GM21717 (cell line): ENCODE results near the gene NFS1.
"Not testable (repeated sequence)": the region's sequence is repeated elsewhere in the genome, so short reads cannot be mapped to it uniquely, and the experiment has no call there.

Experiments
- ATAC-seq: cut with Tn5 transposase; IDR thresholded peaks from one replicate; pipeline ENCODE4 v1.9.1; 2021; ENCODE audit warnings: mild to moderate bottlenecking, moderate library complexity; ENCODE audit not compliant: unreplicated experiment

The NFS1 gene

DNA sequence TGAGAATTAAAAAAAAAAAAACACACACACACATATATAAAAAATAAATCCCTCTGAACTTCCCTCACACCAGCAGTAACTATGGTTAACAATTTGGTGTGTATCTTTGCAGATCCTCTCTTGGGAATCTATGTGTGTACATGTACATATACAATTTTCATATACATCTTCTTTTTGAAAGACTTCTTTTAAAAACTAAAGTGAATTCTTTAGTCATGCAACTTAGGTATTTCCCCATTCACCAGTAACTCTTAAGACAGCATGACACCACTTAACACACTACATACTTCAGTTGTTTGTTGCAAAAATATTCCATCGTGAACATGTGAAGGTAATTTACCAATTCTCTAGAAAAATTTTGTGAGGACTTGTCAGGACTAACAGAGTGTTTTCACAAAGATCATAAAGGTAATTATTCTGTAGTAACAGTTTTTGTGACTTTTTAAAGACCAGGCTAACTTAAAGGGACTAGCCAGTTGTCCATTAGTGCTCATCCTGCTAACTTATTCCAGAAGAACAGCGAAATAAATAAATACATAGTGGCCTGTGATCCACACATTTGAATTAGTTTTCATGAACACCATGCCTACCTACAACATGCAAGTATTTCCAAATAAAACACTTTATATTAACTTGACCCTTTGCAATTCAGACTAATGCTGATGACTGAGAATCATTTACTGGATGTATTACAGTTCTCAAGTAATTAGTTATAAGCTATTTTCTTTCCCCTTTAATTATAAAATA, 30.9 kb upstream of the NFS1 start:
- ATAC-seq = no peak

DNA sequence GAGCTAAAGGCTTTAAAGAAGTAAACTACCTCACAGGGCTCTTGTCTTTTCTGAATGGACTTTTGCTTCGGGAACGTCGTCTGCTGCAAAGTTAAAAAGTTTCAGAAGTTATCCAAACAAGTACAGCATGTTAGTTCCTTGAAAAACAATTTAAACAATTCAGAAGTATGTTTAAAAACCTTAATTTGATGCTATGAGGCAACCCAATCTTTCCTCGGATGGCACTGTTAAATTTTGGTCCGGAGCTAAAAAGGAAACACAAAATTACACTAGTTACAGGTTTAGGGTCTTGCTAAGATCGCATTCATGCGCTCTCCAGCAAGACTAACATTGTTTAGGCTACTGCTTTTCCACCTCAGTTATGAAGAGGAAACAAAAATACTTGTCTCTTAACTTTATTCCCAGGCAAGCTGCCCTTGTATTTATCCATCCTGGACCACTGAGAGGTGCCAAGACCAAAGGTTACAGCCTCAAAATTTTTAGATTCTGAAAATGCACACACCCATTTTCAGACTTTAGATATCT, 30.2 kb upstream of the NFS1 start:
- ATAC-seq = no peak

DNA sequence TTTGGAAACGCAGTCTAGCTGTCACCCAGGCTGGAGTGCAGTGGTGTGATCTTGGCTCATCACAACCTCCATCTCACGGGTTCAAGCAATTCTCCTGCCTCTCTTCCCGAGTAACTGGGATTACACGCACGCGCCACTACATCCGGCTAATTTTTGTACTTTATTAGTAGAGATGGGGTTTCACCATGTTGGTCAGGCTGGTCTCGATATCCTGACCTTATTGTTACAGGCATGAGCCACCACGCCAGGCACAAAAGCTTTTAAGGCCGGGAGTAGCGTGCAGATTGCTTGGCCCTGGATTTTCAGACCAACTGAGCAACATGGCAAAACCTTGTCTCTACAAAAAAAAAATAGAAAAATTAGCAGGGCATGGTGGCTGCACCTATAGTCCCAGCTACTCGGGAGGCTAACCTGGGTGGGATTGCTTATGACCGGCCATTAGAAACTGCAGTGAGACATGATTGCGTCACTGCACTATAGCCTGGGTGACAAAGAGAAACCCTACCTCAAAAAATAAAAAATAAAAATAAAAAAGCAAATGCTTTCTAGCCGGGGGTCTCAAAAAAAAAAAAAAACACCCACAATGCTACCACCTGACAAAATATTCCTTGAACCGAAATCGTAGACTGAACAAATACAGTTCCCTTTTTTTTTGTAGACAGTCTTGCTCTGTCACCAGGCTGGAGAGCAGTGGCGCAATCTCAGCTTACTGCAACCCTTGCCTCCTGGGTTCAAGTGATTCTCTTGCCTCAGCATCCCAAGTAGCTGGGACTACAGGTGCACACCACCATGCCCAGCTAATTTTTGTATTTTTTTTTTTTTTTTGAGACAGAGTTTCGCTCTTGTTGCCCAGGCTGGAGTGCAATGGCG, 27.9 kb upstream of the NFS1 start:
- no peak for ATAC-seq

DNA sequence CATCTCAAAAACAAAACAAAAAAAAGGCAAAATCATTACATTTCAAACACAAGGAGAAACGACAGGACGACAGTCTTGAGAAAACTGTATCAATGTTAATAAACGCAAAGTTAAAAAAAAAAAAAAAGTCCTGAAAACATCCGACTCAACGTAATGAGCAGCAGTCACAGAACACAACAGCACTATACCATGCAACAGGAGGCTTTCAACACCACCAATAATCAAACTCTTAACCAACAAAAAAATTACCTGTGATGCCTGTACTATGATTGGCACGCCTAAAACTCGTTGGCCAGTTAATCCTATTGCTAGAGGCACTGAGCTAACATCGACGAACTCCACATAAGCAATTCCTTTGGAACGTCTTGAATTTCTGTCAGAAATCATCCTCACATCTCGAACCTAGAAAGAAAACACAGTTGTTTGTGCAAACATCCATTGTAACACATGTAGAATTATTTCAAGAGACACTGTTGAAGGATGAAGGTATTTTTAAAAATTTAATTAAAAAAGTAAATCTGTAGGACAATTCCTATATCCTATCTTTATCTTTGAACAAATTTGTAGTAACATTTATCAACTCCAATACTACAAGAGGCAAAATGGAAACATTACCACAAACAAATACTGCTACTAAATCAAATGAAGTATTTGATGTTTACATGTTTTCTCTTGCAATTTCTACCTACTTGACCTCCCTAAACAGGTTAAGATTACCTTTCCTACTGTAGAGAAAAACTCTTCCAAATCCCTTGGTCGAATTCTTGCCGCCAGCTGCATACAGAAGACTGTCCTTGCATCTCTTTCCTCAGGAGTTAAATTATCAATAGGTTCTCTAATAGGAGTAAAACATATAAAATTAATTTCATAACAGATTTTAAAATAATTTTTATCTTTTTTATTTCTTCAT, 25.4 kb upstream of the NFS1 start:
- no peak for ATAC-seq

DNA sequence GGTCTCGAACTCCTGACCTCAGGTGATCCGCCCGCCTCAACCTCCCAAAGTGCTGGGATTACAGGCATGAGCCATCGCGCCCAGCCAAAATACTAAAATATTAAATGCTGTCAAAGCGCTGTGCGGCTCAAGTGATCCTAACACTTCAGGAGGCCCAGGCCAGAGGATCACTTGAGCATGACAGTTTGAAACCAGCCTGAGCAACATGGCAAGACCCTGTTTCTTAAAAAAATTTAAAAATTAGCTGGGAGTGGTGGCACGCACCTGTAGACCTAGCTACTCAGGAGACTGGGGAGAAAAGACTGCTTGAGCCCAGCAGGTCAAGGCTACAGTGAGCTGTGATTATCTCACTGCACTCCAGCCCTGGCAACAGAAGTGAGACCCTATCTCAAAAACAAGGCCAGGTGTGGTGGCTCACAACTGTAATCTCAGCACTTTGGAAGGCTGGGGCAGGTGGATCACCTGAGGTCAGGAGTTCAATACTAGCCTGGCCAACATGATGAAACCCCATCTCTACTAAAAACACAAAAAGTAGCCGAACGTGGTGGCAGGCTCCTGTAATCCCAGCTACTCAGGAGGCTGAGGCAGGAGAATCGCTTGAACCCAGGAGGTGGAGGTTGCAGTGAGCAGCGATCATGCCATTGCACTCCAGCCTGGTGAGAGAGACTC, 24.6 kb upstream of the NFS1 start:
- not testable (repeated sequence) for ATAC-seq

DNA sequence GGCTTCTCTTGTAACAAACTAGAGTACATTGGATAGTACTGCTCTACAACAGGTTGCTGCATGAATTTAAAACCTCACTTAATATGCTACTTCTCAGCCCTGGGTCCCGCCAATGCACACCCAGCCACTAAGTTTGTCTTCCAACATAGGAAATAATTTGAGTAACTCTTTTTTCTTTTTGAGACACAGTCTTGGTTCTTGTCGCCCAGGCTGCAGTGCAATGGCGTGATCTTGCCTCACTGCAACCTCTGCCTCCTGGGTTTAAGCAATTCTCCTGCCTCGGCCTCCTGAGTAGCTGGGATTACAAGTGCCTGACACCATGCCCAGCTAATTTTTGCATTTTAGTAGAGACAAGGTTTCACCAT, 24.1 kb upstream of the NFS1 start:
- not testable (repeated sequence) for ATAC-seq

DNA sequence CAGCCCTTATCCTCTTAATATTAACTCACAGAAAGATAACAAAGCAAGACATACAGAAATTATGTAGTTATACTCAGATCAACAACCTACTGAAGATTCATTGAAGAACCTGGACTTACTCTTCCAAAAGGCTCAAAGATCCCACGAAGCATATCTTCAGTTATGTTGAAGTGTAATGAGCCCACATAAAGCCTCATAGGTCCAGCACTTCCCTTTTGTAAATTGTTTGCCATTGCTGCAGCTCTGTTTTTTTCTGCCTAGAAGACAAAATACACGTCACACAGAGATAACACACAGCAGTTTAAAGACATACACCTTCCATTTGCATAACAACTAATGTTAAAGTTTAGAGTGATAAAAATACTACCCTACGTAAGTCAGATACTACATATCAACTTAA, 22.5 kb upstream of the NFS1 start:
- no peak for ATAC-seq

DNA sequence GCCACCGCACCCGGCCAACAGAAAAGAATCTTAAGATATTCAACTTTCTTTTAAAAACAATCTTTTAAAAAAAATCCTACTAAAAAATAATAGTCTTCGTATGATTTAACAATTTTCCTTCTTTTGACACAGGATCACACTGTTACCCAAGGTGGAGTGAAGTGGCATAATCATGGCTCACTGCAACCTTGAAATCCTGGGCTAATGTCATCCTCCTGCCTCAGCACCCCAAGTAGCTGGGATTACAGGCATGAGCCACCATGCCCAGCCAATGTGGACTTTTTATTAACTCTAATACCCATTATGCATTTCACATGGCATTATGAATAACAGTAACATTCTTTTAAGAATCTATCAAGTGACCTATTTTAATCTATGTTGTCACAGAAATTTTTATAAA, 22.1 kb upstream of the NFS1 start:
- ATAC-seq = no peak

DNA sequence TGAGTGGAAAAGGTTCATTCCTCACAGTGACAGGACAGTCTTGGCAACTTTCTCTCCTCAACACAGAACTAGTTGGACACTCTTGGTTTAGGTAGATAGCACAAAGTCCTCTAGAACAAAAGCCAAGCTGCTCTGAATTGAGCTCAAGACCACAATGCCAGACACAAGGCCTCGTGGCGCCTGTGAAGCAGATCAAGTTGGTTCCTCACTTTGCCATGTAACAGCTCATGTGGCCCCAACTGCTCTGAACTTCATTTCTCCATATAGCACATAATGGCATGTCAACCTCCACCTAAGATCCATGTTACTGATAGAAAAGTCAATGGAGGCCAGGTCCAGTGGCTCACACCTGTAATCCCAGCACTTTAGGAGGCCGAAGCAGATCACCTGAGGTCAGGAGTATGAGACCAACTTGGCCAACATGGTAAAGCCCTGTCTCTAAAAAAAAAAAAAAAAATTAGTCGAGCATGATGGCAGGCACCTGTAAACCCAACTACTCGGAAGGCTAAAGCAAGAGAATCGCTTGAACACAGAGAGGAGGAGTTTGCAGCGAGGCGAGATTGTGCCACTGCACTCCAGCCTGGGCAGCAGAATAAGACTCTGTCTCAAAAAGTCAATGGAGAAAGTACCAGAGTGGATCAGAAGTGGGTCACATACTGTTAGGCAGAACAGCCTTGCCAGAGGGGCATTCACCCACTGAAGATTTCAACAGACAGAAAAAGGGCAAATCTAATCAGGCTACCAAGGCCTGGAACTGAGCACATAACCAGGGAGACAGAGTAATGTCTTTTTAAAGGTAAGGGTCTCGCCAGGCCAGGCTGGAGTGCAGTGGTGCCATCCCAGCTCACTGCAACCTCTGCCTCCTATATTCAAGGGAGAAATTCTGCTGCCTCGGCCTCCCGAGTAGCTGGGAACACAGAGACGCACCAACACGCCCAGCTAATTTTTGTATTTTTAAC, 21.3 kb upstream of the NFS1 start:
- ATAC-seq = no peak

DNA sequence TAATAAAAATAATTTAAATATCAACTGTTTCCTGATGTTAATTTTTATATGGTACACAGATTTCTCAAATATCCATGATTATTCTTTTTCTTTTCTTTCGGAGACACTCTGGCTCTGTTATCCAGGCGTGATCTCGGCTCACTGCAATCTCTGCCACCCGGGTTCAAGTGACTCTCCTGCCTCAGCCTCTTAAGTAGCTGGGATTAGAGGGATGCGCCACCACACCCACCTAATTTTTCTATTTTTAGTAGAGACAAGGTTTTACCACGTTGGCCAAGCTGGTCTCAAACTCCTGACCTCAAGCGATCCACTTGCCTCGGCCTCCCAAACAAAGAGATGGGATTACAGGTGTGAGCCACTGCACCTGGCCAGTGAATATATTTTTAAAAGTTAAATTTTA, 20.6 kb upstream of the NFS1 start:
- ATAC-seq = no peak

DNA sequence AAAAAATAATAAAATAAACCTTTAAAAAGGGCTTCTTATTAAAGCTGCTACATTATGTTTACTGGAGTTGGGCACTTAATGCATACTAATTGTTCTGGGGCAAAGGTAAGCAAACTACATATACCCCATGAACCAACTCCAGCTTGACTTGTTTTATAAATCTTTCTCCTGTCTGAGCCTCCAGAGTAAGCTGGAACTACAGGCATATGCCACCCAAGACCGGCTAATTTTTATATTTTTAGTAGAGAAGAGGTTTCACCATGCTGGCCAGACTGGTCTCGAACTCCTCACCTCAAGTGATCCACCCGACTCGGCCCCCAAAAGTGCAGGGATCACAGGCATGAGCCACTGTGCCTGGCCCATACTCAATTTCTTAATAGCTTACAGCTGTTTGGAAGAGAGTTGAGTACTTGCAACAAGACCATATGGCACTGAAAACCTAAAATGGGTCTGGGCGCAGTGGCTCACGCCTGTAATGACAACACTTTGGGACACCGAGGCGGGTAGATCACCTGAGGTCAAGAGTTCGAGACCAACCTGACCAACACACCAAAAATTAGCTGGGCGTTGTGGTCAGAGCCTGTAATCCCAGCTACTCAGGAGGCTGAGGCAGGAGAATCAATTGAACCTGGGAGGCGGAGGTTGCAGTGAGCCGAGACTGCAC, 20.0 kb upstream of the NFS1 start:
- no peak for ATAC-seq

DNA sequence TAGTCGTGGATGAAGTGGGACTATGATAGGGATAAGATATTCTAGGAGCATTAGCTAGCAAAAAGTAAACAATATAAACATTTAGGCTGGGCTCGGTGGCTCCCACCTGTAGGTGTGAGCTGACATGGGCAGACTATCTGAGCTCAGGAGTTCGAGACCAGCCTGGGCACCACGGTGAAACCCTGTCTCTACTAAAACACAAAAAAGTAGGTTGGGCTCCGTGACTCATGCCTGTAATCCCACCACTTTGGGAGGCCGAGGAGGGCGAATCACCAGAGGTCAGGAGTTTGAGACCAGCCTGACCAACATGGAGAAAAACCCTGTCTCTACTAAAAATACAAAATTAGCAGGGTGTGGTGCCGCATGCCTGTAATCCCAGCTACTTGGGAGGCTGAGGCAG, 19.2 kb upstream of the NFS1 start:
- ATAC-seq = not testable (repeated sequence)

DNA sequence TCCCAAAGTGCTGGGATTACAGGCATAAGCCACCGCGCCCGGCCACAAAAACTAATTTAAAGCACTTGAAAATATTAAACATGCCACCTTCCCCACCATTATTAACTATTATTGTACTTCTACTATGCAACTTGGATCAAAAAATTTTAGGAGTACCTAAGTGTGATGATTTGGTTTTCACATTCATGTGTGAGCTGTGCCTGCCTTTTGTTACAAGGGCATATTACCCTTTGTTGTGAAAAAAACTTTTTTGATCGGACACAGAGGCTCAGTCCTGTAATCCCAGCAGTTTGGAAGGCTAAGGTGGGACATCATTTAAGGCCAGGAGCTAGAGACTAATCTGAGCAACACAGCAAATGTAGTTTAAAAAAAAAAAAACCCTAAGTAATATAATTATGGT, 17.2 kb upstream of the NFS1 start:
- ATAC-seq = no peak

DNA sequence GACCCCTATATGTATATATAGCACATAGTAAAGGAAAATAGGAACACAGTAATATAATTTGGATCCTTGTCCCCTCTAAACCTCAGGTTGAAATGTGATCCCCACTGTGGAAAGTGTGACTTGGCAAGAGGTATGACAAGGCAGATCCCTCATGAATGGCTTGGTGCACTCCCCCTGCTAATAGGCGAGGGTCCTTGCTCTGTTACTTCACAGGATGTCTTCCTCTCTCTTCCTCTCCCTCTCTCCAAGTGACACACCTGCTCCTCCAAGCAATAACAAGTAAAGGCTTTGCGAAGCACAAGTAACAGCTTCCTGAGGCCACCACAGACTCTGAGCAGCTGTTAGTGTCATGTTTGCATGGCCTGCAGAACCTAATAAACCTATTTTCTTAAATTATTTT, 16.5 kb upstream of the NFS1 start:
- ATAC-seq = no peak

DNA sequence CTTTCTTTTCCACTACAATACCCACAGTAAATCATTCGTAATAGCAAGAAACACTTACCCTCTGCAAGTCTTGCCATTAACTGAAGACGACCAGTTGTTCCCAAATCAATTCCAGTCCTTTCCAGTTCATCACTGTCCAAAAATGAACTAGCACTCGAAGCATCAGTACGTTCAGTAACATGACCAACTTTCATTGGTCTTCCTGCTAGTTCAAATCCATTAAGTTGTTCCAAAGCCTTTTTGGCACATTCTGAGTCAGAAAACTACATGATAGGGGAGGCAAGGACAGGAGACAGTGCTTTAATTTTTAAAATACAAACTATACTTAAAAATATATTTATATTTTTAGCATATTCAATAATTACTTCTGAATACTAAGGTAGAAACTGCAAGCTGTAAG, 15.0 kb upstream of the NFS1 start:
- no peak for ATAC-seq

DNA sequence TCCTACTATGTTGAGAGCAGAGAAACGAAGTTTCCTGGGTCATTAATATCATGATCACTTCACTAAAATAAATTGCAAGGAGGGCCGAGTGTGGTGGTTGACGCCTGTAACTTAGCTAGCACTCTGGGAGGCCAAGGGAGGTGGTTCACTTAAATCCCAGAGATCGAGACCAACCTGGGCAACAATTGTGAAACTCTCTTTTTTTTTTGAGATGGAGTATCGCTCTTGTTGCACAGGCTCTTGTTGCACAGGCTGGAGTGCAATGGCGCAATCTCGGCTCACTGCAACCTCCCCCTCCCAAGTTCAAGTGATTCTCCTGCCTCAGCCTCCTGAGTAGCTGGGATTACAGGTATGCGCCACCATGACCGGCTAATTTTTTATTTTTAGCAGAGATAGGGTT, 14.0 kb upstream of the NFS1 start:
- ATAC-seq = not testable (repeated sequence)

DNA sequence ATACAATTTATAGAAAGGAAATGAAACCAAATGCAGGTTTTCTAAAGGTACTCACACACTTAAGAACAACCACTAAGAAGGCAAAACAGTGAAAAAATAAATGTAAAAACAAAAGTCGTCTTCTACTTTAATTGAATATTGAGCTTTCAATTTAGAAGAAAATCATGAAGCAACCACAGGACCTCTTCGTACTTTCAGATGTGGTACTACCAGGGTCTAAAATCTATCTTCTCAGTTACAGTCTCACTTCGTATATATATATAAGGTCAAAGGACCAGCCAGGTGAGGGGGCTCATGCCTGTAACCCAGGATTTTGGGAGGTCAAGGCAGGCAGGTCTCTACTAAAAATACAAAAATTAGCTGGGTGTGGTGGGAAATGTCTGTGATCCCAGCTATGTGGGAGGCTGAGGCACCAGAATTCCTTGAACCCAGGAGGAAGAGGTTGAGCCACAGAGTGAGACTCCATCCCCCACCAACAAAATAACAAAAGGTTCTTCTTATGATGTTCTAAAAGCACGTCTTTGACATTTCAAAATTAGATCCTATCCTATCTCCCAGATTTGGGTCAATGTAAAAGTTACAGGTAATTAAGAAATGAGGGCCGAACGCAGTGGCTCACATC, 12.5 kb upstream of the NFS1 start:
- no peak for ATAC-seq

DNA sequence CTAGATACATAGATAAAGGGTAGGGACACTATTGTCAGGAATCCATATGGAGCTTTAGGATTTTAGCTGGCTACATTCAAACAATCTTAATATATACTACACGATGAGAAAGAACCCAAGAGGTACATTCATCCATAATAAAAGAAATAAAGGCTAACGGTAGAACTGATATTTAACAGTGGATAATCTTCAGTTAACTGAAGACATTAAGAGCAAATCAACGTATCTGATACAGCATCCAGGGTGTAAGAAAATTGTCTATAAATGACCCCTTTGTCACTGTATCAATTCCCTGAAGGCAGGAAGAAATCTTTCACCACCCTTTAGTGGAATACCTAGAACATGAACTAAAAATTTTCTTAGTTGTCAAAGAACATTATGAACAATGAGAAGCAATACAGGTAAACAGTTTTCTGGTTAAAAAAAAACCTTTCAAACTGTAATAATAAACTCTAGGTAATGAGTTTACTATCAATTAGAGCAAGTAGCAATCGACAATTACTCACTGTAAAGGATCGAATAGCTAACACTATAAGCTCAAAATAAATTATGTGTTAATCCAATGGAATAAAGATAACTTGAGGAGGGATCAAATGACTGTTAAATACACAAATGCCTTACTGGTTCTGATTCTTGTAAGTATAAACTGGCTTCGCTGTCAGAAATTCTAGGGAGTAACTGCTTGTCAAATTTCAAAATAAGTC, 11.9 kb upstream of the NFS1 start:
- ATAC-seq = no peak
